ENCODE data around the gene GPR101. TPM values are rescaled to one million over a fixed set of nuclear protein-coding genes. Genes with fewer than 3 reads are reported as not detected.
"Not testable (repeated sequence)": the region's sequence is repeated elsewhere in the genome, so short reads cannot be mapped to it uniquely, and the experiment has no call there.

Gene GPR101
- total RNA-seq, 1 donor from 2014 or later = not detected

DNA sequence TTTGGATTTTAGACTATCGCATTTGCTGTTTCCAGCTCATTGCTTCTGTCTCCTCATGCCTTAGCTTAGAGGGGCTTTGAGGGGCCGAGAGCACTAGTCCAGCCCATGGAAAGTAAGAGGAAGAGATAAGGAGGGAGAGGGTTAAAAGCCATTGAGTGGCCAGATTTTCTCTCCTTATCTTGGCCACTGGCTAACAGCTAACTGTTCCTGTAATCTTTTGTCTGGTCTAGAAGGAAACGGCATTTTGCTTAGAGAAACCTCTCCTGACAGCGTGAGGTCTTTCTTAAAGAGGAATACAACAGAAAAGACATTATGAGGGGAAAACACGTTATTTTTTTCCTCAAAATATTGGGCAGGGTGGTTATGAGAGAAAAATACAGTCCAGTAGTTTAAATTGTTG is 7.9 kb downstream of the GPR101 start:
- H3K36me3 Mint-ChIP-seq (ENCODE audit: unreplicated experiment) = no peaks in the 10 kb centered on the region
- H3K27ac Mint-ChIP-seq (ENCODE audit: unreplicated experiment) = no peak overlapping the region
- H3K4me3 Mint-ChIP-seq (ENCODE audit: unreplicated experiment) = no peak overlapping the region
- DNase-seq (ENCODE audit: extremely low spot score, unreplicated experiment) = no peak
- TF ChIP-seq CTCF (IDR thresholded peaks at IDR 0.05) = no peak
- H3K9me3 Mint-ChIP-seq (ENCODE audit: unreplicated experiment) = peaks cover 4% of the 10 kb centered on the region
- peaks cover 29% of the 10 kb centered on the region for H3K27me3 Mint-ChIP-seq (ENCODE audit: unreplicated experiment)
- H3K4me1 Mint-ChIP-seq (ENCODE audit: unreplicated experiment) = peaks cover under 1% of the 10 kb centered on the region

GRCh38 chrX:137000236-137000635 is 33.6 kb downstream of the GPR101 start:
- not testable (repeated sequence) for H3K27me3 Mint-ChIP-seq (ENCODE audit: unreplicated experiment); H3K36me3 Mint-ChIP-seq (ENCODE audit: unreplicated experiment); H3K27ac Mint-ChIP-seq (ENCODE audit: unreplicated experiment); H3K4me3 Mint-ChIP-seq (ENCODE audit: unreplicated experiment); DNase-seq (ENCODE audit: extremely low spot score, unreplicated experiment); H3K4me1 Mint-ChIP-seq (ENCODE audit: unreplicated experiment)
- H3K9me3 Mint-ChIP-seq (ENCODE audit: unreplicated experiment) = peaks cover 16% of the 10 kb centered on the region

- H3K27ac Mint-ChIP-seq (ENCODE audit: unreplicated experiment) = no peak overlapping the region
- no peak overlapping the region for H3K4me3 Mint-ChIP-seq (ENCODE audit: unreplicated experiment)
- no peaks in the 10 kb centered on the region for H3K27me3 Mint-ChIP-seq (ENCODE audit: unreplicated experiment)
- H3K9me3 Mint-ChIP-seq (ENCODE audit: unreplicated experiment) = peaks cover 7% of the 10 kb centered on the region
- TF ChIP-seq CTCF (IDR thresholded peaks at IDR 0.05) = no peak
- no peaks in the 10 kb centered on the region for H3K4me1 Mint-ChIP-seq (ENCODE audit: unreplicated experiment)
- no peaks in the 10 kb centered on the region for H3K36me3 Mint-ChIP-seq (ENCODE audit: unreplicated experiment)
- no peak for DNase-seq (ENCODE audit: extremely low spot score, unreplicated experiment)
These were observed 34.8 kb downstream of the GPR101 start for GRCh38 chrX:136999024-136999423.

Other genes starting within 250 kb of the GPR101 start
- 181 and 186 TPM in 2 replicates for gene RBMX, start 153.3 kb downstream of the GPR101 start, total RNA-seq